CD4-positive, alpha-beta T cell treated with Interleukin-17A for 4 hours (primary cell): ENCODE results near the gene TIRAP.

ENCODE experiments used
- DNase-seq: peaks from one replicate; pipeline ENCODE4 v3.0.0-alpha.2; 2020; ENCODE audit warnings: mixed read lengths

Gene TIRAP

DNA sequence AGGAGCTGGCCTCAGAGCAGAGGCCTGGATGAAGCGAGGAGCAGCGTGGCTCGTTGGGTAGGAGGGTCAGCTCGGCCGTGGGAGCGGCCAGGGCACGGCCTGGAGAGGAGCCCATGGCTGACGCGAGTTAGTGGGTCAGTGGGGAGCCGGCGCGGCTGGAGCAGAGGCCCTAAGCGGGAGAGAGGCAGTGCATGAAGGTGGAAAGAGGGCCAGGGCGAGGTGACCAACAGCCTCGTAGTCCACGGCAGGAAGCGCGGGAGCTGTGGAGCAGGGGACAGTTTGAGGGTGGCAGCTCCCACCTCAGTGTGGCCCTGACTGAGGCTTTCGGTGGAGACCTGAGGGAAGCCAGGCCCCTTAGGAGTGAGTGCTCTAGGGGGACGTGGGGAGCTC is 45.1 kb downstream of the TIRAP start:
- no peak for DNase-seq

DNA sequence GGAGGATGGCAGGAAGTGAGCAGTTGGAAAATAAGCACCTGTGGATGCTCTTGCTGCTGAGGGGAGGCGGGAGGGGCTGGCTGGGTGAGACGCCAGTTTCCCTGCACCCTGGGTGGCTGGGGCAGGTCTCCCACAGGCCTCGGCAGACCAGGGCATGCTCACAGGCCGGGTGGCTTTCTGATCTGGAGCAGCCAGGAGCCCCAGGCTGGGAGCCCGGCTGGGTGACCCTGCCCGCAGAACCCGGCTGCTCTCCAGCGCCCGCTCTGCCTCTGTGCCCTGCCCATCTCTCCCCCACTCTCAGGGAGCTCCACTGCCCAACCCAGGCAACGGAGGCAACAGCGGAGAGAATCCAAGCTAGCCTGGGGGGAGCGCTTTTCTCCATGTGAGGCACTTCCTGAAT is 45.6 kb downstream of the TIRAP start:
- no peak for DNase-seq

DNA sequence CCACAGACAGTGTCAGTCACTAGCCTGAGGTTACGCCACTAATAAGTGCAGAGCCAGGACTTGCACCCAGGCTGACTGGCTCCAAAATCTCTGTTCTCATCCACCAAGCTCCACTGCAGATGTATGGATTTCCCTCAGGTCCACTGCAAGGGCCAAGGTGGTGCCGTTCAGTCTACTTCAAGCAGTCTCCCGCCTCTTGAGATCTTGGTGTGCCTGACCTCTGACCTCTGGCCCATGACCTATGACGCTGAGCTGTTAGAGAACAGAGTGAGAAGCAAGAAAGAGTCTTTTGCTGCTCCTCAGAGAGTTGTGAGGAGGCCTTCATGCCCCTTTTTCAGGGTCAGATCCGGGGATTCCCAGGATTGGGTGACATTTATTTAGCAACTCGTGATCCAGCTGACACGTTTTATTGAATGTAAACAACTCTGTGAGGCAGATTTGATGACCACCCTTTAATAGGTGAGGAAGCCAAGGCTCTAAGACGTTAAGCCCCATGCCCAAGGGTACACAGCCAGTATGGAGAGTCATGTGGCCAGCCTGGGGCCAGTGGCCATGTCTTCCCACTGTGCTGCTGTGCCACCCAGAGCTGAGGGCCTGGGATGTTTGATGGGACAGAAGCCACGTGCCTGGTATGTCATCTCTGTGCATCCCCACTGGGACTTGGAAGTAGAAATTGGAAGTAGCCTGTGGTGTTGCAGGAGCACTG is 46.2 kb downstream of the TIRAP start:
- DNase-seq = no peak

DNA sequence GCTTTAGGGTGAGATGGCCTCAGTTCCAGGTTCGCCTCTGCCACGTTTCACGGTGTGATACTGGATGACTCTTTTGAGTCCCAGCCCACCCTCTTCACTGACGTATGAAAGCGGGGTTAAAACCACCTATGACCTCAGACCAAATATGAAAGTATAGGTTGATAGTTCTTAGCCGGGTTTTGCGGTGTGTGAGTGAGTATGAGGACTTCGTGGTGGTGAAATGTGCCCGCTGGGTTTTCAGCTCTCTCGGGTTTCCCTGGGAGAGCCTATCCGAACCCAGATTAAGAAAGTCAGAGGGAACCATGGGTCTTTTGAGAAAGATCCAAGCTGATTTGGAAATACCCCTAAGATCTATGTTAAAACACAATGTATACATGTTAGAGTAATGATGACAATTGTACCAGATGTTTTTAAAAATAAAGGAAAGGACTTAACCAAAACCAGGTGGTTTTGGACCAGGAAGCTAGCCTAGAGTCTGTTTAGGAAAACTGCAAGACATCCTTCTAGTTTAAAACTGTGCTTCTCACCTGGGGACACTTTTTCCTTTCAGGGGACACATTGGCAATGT is 46.8 kb downstream of the TIRAP start:
- no peak for DNase-seq

DNA sequence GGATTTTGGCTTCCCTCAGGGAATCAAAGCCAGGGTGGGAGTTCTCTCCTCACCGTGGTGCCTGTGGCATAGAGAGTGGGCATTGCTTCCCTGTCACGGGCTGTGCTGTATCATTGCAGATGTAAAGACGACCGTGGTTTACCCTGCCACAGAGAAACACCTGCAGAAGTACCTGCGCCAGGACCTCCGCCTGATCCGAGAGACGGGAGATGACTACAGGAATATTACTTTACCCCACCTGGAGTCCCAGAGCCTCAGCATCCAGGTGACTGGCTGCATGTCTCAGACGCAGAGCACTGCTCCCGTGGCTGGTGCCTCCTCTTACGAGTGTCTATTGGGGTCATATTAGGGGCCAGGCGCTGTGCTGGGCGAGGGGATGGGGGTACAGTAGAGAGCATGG is 48.4 kb downstream of the TIRAP start:
- no peak for DNase-seq

DNA sequence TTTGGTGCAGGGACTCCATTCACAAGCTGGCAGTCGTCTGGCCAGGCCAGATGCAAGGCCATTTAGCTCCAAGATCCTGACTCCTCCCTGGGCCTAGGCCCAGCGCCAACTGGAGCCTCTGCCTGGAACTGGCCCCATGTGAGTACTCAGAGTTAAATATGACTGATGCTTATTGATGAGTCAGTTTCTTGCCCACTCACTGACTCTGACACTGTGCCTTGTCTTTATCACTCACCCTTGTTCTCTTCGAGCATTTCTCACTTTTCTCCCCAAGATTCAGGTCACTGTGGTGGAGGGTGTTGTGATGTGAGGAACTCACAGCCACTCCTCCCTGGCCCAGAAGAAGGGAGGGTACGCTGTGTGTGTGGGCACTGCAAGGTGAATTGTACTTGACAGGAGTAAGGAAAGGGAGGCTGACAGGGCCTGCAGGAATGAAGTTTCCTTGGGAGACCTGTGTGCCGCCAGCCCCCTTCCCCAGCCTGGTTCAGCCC is 49.4 kb downstream of the TIRAP start:
- DNase-seq = no peak

DNA sequence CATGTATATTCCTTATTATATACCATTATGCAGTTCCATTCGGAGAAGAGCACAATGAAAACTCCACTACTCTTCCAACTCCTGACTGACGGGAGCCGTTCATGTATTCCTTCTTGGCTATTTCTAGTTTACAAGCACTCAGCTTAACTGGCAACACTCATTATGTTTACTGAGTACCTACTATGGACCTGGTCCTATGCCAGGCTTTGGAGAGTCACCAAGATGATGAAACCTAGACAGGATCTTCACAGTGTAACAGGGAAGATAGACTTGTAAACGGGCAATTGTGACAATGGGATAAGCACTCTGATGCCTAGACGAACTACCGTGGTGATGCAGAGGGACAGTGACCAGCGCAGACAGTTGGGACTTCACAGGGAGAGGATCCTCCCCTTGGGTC is 50.2 kb downstream of the TIRAP start:
- DNase-seq = no peak

DNA sequence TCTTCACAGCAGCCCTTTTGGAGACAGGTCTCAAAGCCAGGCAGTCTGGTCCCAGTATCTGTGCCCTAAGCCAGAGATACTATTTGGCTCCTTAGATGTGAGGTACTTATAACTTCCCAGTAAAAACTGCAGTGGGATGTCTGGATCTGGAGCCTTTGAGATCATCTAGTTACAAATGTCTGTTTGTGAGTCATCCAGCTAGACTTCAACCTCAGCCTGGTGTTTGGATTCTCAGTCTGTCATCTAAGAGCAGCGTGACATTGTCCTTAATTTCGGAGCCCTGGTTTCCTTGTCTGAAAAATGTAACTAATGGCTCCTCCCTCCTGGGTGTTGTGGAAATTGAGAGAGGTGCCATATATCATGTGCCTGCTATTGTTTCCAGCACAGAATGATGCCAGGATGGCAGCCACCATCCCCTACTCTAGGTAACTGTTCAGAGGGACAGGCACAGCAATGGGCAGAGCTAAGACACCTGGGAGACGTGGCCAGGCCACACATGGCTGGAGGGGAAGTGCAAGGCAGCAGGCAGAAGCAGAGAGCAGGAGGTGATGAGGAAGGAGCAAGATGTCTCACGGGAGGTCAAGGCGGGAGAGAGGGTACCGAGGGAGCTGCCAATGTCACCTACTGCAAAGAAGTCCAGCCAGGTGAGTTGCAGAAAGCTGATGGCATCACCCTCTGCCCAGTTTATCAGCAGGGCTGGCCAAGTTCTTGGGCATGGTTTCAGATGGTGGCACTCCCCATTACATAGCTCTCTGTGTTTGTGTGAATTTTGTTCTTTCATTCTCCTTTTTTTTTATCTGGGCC is 52.0 kb downstream of the TIRAP start:
- no peak for DNase-seq

DNA sequence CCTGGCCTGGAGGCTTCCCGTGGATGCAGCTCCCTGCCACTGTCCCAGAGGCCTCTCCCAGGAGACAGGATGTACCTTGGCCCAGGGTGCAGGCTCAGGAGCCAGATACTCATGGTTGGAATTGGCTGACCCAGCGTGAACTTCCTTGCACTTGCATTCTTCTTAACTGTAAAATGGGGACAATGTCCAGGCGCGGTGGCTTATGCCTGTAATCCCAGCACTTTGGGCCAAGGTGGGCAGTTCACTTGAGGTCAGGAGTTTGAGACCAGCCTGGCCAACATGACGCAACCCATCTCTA is 52.5 kb downstream of the TIRAP start:
- DNase-seq = no peak

DNA sequence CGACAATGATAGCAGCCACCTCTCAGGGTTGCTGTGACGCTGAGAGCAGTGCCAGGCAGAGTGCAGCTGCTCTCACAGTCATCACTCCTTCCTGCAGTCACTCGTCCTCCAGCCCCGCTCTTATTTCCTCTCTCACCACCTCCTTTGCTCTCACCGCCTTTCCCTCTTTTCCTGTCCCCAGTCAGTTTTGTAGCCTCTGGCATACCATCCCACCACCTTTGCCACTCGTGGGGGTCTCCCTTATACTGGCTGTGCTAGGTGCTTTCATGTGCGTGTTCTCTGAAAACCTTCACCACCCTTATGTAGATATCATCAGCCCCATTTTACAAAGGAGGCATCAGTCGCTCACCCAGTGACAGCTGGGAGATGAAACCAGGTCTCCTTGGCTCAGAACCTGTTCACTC is 53.2 kb downstream of the TIRAP start:
- DNase-seq = no peak

DNA sequence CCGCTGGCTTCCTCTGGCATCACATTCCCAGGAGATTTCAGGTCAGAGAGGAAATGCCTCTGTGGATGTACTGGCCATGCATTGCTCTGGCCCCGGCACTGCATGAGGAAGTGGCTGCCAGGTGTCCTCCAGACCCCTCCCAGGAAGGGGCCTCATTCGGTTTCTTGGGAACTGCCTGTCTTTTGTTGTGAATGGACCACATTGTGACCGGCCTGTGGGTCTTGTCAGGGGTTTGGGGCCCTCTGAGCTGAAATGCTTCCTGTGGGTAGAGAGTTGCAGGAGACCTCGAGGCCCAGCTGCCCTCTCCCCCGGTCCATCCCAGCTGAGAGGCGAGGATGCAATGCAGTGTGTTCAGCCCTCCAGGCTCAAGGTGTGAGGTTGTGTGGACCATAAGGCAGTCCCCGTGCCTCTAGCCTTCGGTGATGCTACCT is 53.8 kb downstream of the TIRAP start:
- no peak for DNase-seq

DNA sequence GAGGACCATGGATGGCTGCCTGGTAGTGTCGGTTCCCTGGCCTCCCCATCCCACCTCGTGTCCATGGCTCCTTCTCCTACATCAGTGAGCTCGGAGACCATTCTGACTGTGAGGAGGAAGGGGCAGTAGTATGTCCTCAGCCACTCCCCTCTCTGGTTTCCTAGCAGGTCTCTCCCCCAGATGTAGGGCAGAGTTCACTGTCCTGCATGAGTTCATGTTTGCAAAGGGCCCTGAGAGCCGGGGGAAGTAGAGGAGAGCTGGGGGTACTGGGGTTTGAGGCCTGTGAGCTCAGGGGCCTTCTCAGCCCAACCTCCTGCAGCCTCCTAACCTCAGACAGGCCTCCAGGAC is 54.2 kb downstream of the TIRAP start:
- no peak for DNase-seq

DNA sequence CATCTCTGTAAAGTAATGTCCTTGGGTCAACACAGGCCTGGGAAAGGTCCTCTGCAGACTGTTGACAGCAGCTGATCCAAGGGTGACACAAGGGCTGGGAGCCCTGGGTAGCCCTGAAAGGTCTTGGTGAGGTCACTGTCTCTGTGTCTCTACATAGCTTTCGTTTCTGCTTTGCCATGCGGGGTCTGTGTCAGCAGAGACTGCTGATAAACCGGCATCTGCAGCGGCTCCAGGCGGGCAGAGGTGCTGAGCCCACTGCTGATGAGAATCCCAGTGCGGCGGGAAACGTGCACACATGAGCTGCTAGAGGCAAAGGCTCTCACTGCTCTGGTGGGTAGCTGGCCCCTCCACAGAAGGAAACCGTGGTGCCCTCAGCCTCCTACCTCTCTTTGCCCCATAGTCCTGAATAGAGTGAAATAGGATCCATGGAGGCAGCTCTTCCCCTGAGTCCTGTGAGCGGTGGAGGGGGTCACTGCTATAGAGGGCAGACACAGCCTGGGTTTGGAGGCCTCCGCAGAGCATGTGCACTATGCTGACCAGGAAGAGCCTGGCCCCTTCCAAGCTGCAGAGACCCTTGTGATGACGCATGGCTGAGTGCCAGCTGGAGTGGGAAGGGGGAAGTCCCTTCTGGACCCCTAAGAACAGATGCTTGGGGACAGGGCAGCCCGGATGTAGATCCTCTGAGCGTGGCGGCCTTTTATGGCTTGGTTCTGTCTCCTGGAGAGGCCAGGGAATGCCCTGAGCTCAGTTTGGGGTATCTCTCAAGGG is 54.8 kb downstream of the TIRAP start:
- no peak for DNase-seq

DNA sequence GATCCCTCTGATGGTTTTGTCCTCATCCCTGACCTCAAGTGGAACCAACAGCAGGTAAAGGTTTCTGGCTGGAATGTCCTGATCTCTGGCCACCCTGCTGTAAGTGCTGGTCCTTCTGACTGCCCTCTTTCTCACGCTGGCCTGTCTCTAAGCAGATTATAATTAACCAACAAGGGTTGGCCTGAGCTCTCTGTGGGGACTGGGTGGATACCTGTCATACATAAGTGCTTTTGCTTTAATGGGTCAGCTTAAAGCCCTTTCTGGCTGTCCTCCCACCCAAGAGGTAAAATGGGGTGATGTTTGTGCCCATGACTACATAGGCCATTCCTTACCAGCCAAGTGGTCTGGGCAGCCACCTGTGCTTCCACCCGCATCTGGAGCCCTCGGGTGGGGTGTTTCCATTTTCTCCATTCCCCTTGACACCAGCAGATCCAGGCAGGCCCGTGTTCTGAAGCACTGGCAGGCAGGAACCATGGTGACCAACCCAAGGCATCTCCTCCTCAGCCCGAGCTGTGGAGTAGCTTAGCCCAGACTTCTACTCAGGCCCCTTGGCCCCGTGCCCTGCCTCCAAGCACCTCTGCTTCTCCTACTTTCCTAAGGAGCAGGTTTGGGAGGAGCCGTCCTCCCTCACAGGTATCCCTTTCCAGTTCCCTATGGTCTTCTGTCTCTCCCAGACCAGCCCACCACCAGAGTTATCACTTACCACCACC is 55.6 kb downstream of the TIRAP start:
- no peak for DNase-seq

DNA sequence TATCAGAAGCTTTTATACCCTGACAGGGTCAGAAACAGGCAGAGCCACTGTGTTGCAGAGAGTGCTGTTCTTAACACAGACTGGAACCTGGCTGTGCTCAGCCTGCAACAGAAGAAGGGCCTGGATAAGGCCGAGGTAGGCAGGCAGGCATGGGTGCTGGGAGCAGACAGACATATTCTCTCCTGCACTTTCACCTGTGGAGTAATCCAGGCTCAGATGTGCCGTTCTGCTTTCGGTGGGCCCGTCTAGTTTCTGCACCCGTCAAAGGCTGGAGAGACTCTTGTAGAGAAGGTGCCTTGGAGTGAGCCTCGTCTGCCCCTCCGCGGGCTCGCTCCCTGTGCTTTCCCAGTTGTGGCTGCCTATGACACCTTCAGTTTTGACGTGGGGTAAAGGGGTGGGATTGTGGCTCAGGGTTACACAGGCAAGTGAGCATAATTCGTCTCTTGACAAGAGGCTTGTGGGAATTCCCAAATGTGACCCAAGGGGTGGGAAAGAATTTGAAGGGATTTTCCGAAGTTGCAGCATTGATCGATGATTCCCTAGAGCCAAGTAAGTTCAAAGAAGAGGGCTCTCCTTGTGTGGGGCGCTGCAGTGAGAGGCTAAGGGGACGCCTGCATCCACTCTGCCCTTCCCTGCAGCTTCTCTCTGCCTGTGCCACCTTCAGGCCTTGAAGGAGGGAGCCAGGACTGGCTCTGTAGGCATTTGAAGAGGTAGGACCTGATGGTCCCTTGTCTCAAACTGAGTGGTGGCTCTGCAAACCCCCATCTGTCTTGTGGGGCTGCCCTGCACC is 56.4 kb downstream of the TIRAP start:
- DNase-seq = no peak

DNA sequence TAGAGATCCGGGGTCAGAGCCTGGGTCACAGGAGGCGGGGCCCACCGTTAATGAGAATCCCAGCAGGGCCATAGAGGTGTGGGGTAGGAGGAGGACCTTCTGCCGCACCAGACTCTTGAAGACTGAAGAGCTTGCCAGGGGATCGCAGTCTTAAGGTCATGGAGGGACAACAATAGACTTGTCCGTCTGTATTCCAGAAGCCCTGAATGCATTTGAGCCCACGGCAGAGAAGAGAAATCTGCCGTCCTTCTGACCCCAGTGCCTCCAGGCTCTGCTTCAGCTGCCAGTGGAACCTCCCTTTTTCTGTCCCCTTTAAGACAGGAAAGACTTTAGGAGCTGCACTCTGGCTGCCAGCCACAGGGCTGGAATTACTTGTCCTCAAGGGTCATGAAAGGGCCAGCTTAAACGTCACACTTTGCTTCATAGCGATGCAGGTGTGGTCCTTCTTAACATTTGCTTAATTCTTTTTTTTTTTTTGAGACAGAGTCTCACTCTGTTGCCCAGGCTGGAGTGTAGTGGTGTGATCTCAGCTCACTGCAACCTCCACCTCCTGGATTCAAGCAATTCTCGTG is 57.1 kb downstream of the TIRAP start:
- DNase-seq = no peak

DNA sequence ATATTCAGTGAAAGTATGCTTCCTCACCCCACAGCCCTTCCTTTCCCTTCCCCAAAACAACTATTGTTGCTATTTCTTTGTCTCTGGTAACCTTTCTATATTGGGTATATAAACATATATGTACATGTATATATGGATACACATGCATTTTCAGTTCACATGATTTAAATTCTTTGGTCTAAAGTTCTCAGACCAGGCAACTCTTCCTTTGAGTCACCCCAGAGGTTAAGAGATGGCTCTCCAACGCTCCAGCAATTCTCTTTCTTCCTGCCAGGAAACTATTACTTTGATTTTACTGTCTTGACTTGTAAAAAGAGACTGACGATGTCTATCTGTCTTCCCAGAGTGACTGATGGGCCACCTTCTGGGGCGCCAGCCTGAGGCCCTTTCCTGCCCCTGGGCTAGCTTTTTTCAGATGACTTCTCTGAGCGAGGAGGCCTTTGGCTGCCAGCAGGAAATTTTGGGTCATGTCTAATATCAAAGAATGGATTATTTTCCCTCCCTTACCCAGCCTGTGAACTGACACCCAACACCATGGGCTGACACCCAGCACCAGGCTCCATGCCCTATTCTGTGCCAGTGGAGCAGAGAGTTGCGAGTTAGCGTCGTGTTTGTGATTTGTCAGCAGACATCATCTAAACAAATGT is 58.2 kb downstream of the TIRAP start:
- DNase-seq = no peak

DNA sequence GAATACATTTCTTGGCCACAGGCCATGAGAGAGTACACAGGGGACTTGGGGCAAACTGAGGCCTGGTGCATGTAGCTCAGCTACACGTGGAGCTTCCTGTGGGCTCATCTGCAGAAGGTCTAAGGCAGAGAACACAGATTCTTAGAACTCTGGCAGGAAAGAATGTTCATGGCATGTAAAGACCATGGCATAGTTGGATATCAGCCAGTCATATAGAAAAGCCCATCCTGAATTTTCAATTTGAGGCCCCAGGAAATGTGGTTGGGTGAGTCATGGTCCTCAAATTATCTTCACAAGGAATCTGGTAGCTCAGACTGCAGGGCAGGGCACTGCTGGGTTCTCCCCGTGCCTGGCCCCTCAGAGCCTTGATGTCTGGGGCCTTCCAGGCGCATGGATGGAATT is 58.9 kb downstream of the TIRAP start:
- DNase-seq = no peak

DNA sequence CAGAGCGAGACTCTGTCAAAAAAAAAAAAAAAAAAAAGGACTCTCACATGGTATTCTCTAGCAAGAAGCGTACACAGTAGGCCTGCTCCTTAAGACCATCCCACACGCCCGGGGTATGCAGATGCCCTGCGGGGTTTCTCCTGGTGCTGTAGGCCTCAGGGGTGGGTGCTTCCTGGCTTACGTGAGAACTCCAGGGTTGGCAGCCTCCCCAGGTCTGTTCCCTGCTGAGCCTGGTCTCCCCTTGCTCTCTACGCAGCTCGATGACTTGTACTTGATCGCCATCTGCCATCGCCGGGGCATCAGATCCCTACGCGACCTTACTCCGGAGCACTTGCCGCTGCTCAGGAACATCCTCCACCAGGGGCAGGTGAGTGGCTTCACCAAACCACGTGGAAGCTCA is 60.2 kb downstream of the TIRAP start:
- no peak for DNase-seq
